ENCODE results near the gene SHROOM1. TPM values are rescaled to one million over a fixed set of nuclear protein-coding genes. Genes with fewer than 3 reads are reported as not detected.

SHROOM1 gene
- polyA plus RNA-seq, 1 donor from 2014 or later = 1.8 TPM

DNA sequence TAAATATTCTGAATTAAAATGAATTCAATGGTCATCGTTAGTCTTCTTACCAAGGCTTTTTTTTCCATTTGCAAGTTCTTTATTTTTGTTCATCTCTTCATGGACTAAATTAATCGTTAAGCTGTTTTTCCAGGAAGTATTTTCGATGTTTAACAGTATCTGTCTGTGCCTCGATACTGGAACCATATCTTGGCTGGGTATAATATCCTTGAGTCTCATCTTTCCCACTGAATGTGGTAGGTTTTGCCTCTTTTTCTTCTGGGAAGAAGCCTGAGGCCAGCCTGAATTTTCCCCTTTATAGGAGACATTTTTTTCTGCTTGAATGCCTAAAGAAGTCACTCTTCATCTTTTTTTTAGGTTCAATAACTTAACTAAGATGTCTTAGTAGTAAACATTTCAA lies 49.4 kb downstream of the SHROOM1 start:
- no peaks in the 10 kb centered on the region for H3K36me3 ChIP-seq (ENCODE audit: insufficient read depth, low read length)
- TF ChIP-seq RAD21 (conservative IDR thresholded peaks at IDR 0.05) (no peak), POLR2AphosphoS5 (IDR thresholded peaks at IDR 0.05) (no peak), TAF1 (IDR thresholded peaks at IDR 0.05; ENCODE audit: low read depth) (no peak), SMC3 (conservative IDR thresholded peaks at IDR 0.05; ENCODE audit: poor library complexity) (no peak), EZH2 (IDR thresholded peaks at IDR 0.05; ENCODE audit: borderline replicate concordance, insufficient read depth, low read length, poor library complexity, severe bottlenecking) (no peak), EP300 (conservative IDR thresholded peaks at IDR 0.05; ENCODE audit: poor library complexity, severe bottlenecking) (no peak), MXI1 (conservative IDR thresholded peaks at IDR 0.05; ENCODE audit: poor library complexity, severe bottlenecking) (no peak)
- TF ChIP-seq, protein P1, sequence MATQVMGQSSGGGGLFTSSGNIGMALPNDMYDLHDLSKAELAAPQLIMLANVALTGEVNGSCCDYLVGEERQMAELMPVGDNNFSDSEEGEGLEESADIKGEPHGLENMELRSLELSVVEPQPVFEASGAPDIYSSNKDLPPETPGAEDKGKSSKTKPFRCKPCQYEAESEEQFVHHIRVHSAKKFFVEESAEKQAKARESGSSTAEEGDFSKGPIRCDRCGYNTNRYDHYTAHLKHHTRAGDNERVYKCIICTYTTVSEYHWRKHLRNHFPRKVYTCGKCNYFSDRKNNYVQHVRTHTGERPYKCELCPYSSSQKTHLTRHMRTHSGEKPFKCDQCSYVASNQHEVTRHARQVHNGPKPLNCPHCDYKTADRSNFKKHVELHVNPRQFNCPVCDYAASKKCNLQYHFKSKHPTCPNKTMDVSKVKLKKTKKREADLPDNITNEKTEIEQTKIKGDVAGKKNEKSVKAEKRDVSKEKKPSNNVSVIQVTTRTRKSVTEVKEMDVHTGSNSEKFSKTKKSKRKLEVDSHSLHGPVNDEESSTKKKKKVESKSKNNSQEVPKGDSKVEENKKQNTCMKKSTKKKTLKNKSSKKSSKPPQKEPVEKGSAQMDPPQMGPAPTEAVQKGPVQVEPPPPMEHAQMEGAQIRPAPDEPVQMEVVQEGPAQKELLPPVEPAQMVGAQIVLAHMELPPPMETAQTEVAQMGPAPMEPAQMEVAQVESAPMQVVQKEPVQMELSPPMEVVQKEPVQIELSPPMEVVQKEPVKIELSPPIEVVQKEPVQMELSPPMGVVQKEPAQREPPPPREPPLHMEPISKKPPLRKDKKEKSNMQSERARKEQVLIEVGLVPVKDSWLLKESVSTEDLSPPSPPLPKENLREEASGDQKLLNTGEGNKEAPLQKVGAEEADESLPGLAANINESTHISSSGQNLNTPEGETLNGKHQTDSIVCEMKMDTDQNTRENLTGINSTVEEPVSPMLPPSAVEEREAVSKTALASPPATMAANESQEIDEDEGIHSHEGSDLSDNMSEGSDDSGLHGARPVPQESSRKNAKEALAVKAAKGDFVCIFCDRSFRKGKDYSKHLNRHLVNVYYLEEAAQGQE (IDR thresholded peaks at IDR 0.05; ENCODE audit: borderline replicate concordance) = no peak
- TF ChIP-seq, protein P2, sequence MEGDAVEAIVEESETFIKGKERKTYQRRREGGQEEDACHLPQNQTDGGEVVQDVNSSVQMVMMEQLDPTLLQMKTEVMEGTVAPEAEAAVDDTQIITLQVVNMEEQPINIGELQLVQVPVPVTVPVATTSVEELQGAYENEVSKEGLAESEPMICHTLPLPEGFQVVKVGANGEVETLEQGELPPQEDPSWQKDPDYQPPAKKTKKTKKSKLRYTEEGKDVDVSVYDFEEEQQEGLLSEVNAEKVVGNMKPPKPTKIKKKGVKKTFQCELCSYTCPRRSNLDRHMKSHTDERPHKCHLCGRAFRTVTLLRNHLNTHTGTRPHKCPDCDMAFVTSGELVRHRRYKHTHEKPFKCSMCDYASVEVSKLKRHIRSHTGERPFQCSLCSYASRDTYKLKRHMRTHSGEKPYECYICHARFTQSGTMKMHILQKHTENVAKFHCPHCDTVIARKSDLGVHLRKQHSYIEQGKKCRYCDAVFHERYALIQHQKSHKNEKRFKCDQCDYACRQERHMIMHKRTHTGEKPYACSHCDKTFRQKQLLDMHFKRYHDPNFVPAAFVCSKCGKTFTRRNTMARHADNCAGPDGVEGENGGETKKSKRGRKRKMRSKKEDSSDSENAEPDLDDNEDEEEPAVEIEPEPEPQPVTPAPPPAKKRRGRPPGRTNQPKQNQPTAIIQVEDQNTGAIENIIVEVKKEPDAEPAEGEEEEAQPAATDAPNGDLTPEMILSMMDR (IDR thresholded peaks at IDR 0.05; ENCODE audit: poor library complexity, severe bottlenecking) = no peak
- H3K9me2 ChIP-seq (ENCODE audit: insufficient read depth, low read length) = no peaks in the 10 kb centered on the region
- no peak overlapping the region for H3K9ac ChIP-seq (ENCODE audit: low read length)
- no peak overlapping the region for H3K27ac ChIP-seq (ENCODE audit: low read length)
- no peaks in the 10 kb centered on the region for H3K9me3 ChIP-seq (ENCODE audit: low read length)
- peaks cover 4% of the 10 kb centered on the region for H3K79me2 ChIP-seq (replicated peaks; ENCODE audit: insufficient read depth, low read length)
- no peak overlapping the region for H2AFZ ChIP-seq (ENCODE audit: low read depth, low read length)
- no peaks in the 10 kb centered on the region for H4K20me1 ChIP-seq (ENCODE audit: insufficient read depth)
- no peaks in the 10 kb centered on the region for H3F3A ChIP-seq (ENCODE audit: insufficient read depth, low read length, poor library complexity, severe bottlenecking)
- H3K27me3 ChIP-seq (ENCODE audit: insufficient read depth, low read depth, low read length) = peaks cover 8% of the 10 kb centered on the region
- H3K4me2 ChIP-seq (ENCODE audit: low read length) = no peak overlapping the region
- no peak overlapping the region for H3K4me3 ChIP-seq (ENCODE audit: low read length)

- Histone ChIP-seq H3K79me2 (replicated peaks; ENCODE audit: insufficient read depth, low read length) (peaks cover 8% of the 10 kb centered on the region), H3K27me3 (ENCODE audit: insufficient read depth, low read depth, low read length) (peaks cover 8% of the 10 kb centered on the region), H2AFZ (ENCODE audit: low read depth, low read length) (no peak overlapping the region), H3K36me3 (ENCODE audit: insufficient read depth, low read length) (no peaks in the 10 kb centered on the region), H3K9me3 (ENCODE audit: low read length) (no peaks in the 10 kb centered on the region), H3K9me2 (ENCODE audit: insufficient read depth, low read length) (no peaks in the 10 kb centered on the region), H4K20me1 (ENCODE audit: insufficient read depth) (no peaks in the 10 kb centered on the region), H3F3A (ENCODE audit: insufficient read depth, low read length, poor library complexity, severe bottlenecking) (no peaks in the 10 kb centered on the region), H3K9ac (ENCODE audit: low read length) (no peak overlapping the region), H3K4me3 (ENCODE audit: low read length) (no peak overlapping the region), H3K4me2 (ENCODE audit: low read length) (no peak overlapping the region), H3K27ac (ENCODE audit: low read length) (no peak overlapping the region)
- TF ChIP-seq, protein P2 (IDR thresholded peaks at IDR 0.05; ENCODE audit: poor library complexity, severe bottlenecking) = no peak
- TF ChIP-seq, protein P1 (IDR thresholded peaks at IDR 0.05; ENCODE audit: borderline replicate concordance) = no peak
- TF ChIP-seq SMC3 (conservative IDR thresholded peaks at IDR 0.05; ENCODE audit: poor library complexity) = no peak
- no peak for TF ChIP-seq POLR2AphosphoS5 (IDR thresholded peaks at IDR 0.05)
- TF ChIP-seq EP300 (conservative IDR thresholded peaks at IDR 0.05; ENCODE audit: poor library complexity, severe bottlenecking) = no peak
- TF ChIP-seq MXI1 (conservative IDR thresholded peaks at IDR 0.05; ENCODE audit: poor library complexity, severe bottlenecking) = no peak
Measured at GRCh38 chr5:132780577-132780976, 49.9 kb downstream of the SHROOM1 start.
